CD4-positive, alpha-beta T cell treated with Interleukin-2 at 100 ng/mL for 4 hours (primary cell): ENCODE results near the gene SNRNP27.
"Not testable (repeated sequence)": the region's sequence is repeated elsewhere in the genome, so short reads cannot be mapped to it uniquely, and the experiment has no call there.

Source experiments
- DNase-seq: peaks from one replicate; pipeline ENCODE4 v3.0.0-alpha.2; 2020; ENCODE audit warnings: low spot score

The SNRNP27 gene, protein sequence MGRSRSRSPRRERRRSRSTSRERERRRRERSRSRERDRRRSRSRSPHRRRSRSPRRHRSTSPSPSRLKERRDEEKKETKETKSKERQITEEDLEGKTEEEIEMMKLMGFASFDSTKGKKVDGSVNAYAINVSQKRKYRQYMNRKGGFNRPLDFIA

DNA sequence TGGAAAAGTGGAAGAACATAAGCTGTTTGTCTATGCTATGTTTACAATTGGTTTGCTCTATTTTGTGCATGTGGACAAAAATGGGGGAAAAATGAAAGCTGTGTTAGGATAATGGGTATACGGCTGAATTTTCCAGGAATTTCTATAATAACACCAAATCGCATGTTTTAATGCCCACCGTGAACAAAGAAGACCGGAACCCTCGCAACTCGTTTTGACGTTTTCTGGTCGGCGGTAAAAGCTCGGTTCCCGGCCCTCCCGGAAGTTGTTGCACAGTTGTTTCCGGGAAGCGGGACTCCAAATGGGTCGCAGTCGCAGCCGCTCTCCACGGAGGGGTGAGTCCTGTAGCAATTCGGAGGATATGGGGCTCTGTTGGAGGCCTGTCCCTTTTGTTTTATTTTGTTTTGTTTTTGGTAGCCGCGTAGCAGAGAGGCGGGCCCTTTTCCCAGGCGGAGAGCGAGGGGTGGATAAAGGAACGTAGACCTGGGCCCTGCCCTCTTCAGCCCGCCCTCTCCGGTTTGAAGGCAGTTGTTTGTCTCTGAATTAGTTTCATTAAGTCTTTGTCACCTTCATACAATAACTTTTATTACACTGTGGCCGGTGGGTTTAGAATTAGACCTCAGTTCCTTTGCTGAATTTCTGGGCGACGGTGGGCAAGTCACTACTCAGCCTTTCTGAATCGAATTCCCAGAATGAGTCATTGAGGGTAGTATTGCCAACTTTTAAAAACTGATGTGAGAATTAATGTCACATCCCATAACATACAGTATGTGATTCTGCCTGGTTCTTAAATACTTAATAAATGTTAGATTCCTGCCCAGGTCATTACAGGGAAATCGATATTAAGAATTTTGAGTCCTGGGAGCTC, at the start of gene SNRNP27:
Gene SNRNP27 (plus strand): TSS at position 273 of the 868 bp plus-strand sequence. CDS start 29 bp downstream, at position 302.
- DNase-seq: peak; percentile 86

DNA sequence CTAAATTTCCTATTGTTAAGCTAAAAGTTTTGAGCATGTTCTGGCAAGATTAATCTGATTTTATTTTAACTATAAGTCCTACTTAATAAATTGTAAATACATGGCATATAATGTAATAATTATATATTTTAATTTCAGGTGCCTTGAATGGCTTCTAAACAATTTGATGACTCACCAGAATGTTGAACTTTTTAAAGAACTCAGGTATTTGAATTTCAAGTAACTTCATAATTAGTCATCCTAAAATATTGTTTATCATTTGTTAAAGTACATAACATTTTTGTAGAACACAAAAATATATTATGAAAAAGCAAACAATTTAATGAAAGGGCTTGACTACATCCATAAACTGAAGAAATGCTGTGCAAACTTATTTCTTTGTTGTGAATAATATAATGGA, 49.8 kb upstream of the SNRNP27 start:
- DNase-seq: no peak

DNA sequence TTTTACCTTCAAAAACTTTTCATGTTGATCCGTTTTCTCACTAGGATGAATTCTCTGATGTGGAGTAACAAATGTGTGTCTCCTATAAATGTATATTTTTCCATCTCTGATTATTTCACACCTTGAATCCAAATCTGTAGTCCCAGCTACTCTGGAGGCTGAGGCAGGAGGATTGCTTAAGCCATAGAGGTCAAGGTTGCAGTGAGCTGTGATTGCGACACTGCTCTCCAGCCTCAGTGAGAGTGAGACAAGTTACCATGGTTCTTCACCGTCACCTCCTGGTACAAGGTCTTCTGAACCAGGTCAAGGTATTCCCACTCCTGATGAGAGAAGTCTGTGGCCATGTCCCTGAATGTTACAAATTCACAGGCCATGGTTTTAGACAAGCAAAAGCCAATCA, 49.2 kb upstream of the SNRNP27 start:
- no peak for DNase-seq

DNA sequence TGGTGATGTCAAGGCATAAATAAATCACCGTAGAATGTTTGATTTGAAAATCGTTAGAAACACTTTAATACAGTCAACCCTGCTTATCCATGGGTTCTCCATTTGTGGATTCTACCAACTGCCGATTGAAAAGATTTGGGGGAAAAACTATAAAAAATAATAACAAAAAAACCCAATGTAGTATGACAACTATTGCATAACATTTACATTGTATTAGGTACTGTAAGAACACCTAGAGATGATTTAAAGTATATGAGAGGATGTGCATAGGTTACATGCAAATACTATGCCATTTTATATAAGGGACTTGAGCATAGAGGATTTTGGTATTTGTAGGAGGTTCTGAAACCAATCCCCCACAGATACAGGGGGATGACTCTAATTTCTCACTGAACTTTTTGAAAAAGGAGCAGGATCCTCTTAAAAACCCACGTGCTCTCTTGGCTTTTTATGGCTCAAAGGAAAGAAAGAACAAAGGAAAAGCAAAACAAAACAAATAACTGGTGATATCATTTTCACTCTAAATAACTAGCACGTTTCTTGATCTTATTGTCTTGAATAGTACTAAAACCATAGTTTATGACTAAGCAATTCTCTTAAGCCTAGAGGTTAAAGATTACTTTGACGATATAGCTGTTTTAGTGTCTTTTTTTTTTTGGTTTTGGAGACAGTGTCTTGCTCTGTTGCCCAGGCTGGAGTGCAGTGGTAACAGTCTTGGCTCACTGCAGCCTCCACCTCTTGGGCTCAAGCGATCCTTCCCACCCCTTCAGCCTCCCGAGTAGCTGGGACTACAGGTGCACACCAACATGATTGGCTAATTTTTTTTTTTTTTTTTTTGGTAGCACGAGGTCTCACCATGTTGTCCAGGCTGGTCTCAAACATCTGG, 47.3 kb upstream of the SNRNP27 start:
- no peak for DNase-seq

DNA sequence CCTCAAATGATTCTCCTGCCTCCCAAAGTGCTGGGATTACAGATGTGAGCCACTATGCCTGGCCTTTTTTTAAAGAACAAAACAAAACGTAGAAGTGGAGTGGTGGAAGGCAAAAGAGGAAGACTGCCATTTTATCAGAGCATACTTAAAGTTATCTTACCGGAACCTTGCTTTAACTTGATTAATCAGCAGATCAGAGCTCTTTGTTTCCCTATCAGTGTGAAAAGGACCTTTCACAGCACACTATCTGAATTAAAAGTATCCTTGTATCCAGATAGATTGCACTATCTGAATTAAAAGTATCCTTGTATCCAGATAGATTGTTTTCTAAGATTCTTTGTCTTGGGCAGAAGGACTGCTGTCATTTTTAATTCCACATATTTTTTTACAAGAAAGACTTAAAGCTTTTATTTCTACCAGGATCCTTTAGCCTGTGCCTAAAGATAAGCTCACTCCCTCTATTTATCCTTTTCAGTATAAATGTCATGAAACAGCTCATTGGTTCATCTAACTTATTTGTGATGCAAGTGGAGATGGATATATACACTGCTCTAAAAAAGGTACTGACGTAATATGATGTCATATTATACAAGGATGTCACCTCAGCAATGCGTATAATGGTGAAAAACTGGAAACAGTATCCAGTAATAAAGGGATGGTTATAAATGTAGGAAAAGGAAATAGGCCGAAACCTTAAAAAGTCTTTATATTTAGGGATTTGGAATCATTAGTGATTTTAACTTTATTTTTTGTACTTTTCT, 46.5 kb upstream of the SNRNP27 start:
- DNase-seq: no peak

DNA sequence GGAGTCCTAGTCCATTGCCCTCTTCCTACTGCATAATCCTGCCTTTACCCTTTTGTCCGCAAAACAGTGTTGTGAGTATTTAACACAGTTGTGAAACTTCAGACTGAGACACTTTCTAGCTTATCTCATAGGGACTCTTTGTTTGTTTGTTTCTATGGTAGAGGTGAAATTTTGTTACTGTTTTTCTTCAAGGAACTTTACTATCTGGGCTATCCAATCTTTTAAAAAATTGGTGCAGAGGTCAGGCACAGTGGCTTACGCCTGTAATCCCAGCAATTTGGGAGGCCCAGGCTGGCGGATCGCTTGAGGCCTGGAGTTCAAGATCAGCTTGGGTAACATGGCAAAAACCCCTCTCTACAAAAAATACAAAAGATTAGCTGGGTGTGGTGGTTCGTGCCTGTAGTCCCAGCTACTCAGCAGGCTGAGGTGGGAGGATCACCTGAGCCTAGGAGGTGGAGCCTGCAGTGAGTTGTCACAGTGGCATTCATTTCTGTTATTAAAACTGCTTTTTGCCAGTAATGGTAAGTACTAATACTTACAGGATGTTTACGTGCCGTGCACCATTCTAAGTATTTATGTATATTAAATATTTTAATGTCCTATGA, 45.5 kb upstream of the SNRNP27 start:
- no peak for DNase-seq

DNA sequence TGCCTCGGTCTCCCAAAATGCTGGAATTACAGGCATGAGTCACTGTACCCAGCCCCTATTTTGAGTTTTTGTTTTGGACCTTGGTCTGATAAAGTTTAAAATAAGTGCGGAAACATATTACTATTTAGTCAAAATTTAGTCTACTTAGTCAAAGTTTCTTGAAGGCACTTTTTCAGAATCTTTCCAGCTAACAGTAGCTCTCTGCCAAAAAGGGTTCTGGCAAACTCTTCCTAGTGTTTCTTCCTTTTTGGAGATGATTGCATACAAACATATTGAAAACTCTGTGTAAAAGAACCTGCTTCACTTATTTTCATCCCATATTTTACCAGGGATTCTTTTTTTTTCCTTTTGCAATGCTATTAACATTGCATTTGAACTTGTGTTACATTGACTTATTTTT, 35.5 kb upstream of the SNRNP27 start:
- no peak for DNase-seq

DNA sequence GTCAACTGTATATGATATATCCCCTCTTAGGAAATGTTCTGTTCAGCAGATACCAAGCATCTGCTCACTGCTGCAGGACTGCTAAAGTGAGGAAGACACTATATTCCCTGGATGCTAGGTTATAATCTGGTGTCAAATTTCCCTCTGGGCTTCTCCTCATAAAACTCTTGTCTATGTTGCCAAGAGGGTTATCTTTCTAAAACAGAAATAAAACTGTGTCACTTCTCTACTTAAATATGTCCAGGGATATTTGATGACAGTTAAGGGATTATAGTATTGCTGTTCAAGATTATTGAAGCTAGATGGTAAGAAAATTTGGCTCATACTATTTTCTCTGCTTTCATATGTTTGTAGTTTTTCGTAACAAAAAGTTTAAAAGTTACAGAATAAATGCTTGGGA, 30.5 kb upstream of the SNRNP27 start:
- no peak for DNase-seq

DNA sequence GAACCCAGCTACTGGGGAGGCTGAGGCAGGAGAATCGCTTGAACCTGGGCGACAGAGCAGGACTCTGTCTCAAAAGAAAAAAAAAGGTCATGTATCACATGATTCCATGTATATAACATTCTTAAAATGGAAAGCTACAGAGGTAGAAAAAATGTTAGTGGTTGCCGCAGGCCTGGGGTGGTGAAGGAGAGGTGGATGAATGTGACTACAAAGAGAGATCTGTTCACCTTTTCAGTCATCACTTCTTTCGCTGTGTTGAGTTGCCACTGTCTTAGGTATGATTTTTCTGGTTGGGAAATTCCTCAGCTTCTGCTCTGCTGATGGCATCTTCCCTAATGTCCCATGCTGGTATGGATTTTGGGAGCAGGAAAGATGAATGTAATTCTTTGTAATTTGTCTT, 5.3 kb upstream of the SNRNP27 start:
- no peak for DNase-seq

DNA sequence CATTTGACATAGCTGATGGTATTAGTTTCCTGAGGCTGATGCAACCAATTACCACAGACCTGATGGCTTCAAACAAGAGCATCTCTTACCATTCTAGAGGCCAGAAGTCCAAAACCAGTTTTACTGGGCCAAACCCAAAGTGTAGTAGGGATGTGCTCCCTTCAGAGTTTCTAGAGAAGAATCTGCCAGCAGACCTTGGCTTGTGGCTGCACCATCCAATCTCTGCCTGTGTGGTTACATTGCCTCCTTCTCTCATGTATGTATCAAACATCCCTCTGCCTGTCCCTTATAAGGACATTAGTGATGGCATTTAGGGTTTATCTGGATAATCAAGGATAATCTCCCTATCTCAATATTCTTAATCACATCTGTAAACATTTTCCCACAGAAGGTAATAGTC, 4.5 kb upstream of the SNRNP27 start:
- DNase-seq: no peak

DNA sequence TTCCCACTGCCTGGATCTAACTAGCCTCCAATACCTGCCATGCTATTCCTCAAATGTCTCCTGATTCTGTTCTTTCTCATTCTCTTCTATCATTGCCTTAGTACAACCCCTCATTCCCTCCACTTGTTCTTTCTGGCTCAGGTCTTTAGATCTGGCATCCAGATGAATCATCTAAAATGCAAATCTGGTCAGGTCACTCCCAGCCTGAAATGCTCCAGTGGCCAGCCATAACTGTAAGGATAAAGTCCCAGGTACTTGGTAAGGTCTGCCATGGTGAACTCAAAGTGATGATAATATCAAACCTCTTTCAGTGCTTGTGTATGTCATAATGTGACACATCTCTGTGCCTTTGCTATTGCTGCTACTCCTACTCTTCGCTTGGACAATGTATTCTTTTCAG, 2.9 kb upstream of the SNRNP27 start:
- DNase-seq: no peak

DNA sequence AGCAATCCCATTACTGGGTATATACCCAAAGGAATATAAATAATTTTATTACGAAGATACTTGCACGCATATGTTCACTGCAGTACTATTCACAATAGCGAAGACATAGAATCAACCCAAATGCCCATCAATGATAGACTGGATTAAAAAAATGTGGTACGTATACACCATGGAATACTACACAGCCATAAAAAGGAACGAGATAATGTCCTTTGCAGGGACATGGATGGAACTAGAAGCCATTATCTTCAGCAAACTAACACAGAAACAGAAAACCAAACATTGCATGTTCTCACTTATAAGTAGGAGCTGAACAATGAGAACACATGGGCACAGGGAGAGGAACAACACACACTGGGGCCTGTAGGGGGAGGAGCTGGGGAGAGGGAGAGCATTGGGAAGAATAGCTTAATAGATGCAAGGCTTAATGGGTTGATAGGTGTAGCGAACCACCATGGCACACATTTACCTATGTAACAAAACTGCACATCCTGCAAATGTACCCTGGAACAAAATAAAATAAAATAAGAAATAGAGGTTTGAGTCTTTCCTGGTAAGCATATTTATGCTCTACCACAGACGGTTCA, 825 bp upstream of the SNRNP27 start:
- not testable (repeated sequence) for DNase-seq

DNA sequence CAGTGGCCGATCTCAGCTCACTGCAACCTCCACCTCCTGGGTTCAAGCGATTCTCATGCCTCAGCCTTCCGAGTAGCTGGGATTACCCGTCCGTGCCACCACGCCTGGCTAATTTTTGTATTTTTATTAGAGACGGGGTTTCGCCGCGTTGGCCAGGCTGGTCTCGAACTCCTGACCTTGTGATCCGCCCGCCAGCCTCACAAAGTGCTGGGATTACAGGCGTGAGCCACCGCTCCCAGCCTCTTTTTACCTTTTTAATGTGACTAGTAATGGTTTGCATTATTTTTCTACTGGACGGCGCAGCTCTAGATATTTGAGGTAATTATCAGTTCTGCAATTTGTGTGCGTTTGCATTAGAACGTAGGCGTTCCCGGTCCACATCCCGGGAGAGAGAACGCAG, 981 bp downstream of the SNRNP27 start:
- not testable (repeated sequence) for DNase-seq

DNA sequence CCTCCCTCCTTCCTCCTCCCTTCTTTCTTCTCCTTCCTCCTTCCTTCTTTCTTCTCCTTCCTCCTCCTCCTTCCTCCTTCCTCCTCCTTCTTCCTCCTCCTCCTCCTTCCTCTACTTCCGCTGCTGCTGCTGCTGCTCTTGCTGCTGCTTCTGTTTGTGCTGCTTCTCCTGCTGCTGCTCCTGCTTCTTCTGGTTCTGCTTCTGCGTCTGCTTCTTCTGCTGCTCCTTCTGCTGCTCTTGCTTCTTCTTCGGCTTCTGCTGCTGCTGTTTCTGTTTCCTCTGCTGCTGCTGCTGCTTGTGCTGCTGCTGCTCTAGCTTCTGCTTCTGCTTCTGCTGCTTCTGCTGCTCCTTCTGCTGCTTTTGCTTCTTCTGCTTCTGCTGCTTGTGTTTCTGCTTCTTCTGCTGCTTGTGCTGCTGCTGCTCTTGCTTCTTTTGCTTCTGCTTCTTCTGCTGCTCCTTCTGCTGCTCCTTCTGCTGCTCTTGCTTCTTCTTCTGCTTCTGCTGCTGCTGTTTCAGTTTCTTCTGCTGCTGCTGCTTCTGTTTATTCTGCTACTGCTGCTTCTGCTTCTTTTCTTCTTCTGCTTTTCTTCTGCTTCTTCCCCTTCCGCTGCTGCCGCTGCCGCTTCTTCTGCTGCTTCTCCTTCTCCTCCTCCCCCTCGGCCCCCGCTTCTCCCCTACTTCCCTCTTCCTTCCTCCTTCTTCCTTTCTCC, 8.6 kb downstream of the SNRNP27 start:
- DNase-seq: peak; percentile 8

DNA sequence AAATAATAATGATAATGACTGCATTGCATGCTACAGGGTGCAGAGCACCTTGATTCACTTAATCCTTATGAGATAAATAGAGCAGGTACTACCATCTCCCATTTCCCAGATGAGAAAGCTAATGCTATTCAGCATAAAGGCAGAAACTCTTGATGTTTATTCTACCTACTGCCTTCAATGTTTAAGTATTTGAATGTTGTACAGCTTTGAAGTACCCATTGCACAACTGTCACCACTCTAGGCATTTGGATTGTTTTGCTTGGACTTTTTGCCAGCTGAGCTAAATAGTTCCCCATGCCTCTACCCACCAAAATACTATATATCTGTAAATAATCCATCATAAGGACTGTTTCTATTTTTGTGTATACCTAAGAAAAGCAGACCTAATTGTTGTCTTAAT, 13.5 kb downstream of the SNRNP27 start:
- no peak for DNase-seq

DNA sequence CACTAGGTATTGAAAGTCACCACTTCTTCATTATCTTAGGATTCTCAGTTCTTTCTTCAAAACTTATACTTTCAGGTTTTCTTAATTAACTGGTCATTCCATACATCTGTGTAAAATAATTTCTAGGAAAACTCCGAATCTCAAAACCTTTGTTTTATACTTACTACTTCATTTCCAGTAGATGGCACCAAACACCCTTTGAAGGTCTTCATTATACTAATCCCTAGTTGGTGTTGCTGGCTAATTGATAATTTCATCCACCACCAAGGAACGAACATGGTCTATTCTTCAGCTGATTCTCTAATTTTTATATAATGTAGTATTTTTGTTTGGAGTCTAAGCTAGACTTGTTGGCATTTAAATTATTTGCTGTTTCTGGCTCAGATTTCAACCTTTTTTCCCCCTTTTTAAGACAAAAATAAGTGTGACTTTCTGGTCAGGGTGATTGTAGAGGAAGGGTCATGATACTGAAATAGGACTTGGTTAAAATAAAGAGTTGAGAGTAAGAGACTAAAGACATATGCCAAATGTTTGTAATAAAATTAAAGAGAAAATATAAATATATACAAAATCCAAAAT, 18.3 kb downstream of the SNRNP27 start:
- DNase-seq: peak; percentile 72

DNA sequence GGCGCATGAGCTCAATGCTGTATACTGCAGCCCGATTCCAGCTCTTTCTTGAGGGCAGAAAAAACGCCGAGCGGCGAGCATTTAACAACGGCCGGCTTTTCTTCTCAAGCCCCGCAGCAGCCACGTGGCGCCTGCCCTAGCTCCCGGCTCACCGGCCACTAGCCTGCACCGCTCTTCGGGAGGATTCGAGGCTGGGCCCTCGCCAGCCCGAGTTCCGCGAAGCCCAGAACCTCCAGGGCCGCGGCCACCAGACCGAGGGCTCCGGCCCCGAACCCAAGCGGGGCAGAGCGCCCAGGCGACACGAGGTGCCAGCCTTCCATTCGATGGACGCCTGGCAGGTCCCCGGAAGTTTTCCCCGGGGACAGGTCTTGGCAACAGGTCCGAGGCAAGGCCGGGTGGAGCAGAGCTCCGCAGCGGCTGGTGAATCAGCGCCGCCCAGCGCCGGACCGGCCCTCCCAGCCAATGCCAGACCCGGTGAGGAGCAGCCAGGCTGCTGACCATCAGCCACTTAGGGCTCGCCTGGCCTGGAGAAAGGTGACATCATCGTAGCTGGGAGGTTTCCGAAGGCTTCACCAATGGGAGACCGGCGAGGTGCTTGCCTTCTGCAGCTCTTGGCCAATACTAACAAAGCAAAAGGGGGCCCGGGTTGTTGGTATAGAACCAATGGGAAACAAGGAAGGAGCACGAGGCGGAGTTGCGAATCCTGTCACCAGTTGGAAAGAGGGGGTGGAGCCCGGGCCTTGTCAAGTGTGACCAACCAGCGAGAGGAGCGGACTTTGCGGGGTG, 20.6 kb downstream of the SNRNP27 start:
- peak; percentile 100 for DNase-seq

DNA sequence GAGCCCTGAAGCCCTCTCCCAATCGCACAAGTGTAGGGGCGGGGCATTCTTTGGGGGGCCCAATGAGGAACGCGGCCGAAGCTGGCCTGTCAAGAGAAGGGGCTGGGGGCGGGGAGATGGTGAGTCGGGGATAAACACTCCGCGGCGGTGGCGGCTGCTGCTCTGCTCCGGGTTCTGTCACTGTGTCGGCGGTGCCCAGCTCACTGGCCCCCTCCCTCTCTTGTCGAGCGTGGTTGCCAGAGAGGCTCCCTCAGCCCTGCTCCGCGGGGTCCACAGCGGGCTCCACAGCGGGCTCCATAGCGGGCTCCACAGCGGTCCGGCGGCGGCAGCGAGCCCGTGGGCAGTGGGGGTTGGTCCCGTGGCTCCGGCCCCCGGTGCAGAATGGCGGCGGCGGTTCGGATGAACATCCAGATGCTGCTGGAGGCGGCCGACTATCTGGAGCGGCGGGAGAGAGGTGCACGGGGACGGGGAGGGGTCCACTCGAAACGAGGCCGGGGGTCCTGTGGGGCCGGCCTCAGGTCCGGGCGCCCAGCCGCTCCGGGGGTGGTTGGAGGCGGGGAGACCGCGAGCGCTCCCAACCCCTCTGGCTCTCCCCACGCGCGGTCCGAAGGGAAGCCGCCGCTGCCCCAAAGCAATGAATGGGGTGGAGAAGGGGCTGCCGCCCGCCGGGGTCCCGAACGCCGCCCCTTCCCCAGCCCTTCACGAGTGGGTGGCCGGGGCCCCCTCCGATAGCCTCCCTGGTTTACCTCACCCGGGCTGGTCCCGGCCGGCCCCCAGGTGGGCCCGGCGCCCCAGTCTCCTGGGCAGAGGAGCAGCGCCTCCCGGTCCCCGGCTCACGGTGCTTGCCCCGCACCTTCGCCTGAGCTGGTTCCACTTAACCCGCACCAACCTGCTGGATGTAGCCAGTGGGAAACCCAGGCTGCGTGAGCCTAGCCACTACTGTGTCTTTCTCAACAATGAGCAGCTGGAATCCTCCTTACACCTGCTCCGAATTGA, 21.5 kb downstream of the SNRNP27 start, which contains the start of gene MXD1:
Gene MXD1 (plus strand): TSS at position 160 of the 996 bp plus-strand sequence. CDS start 222 bp downstream, at position 382.
- DNase-seq: no peak
